Measurements from ENCODE around the gene ADGRG6. TPM values are rescaled to one million over a fixed set of nuclear protein-coding genes. Genes with fewer than 3 reads are reported as not detected.

The ADGRG6 gene
- total RNA-seq, 1 experiment from 2014 or later: 259 TPM

DNA sequence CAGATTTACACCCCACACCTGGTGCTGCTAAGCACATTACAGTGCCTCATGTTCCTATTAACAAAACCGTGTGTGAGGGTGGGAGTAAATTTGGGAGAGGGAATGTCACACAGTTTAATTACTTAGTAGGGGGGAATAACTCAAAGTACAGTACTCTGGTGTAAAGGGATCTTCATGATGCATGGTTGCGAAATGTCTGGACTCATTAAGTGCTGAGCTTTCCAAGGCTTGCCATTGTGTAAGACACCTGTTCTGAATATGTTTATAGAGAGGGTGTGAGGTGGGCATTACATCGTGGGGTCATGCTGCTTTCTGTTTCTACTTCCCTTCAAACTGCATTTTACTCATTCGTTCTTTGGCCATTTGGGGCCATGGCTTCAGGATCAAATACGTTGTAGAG is 181.2 kb downstream of the ADGRG6 start:
- Histone ChIP-seq H3K36me3 (ENCODE audit: control insufficient read depth, insufficient read depth, low read length) (no peaks in the 10 kb centered on the region), H3K4me3 (ENCODE audit: low read depth in 2 of 2, low read length in 2 of 2) (no peak overlapping the region), H3K27ac (ENCODE audit: low read length) (no peak overlapping the region), H3K27me3 (ENCODE audit: control insufficient read depth, insufficient read depth, low read length) (peaks cover 3% of the 10 kb centered on the region; the same call in 1 of the 2 replicates), H3K9me3 (ENCODE audit: control insufficient read depth, insufficient read depth, low read depth, low read length) (no peaks in the 10 kb centered on the region), H3K4me1 (ENCODE audit: control insufficient read depth, insufficient read depth, low read length) (no peaks in the 10 kb centered on the region)
- in situ Hi-C loops (cut with HindIII; ENCODE audit: low pct_unique_long_range_greater_than_20kb, low sequenced_read_pairs) (no loop called here), intact Hi-C loops (cut with micrococcal nuclease; ENCODE audit: unreplicated experiment) (no loop called here)
- ChIA-PET CTCF (no interaction called here), POLR2A (no interaction called here)
- TF ChIP-seq, protein P1, sequence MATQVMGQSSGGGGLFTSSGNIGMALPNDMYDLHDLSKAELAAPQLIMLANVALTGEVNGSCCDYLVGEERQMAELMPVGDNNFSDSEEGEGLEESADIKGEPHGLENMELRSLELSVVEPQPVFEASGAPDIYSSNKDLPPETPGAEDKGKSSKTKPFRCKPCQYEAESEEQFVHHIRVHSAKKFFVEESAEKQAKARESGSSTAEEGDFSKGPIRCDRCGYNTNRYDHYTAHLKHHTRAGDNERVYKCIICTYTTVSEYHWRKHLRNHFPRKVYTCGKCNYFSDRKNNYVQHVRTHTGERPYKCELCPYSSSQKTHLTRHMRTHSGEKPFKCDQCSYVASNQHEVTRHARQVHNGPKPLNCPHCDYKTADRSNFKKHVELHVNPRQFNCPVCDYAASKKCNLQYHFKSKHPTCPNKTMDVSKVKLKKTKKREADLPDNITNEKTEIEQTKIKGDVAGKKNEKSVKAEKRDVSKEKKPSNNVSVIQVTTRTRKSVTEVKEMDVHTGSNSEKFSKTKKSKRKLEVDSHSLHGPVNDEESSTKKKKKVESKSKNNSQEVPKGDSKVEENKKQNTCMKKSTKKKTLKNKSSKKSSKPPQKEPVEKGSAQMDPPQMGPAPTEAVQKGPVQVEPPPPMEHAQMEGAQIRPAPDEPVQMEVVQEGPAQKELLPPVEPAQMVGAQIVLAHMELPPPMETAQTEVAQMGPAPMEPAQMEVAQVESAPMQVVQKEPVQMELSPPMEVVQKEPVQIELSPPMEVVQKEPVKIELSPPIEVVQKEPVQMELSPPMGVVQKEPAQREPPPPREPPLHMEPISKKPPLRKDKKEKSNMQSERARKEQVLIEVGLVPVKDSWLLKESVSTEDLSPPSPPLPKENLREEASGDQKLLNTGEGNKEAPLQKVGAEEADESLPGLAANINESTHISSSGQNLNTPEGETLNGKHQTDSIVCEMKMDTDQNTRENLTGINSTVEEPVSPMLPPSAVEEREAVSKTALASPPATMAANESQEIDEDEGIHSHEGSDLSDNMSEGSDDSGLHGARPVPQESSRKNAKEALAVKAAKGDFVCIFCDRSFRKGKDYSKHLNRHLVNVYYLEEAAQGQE (IDR thresholded peaks at IDR 0.05; ENCODE audit: insufficient read depth in 1 of 2, low read depth in 2 of 2, low read length in 1 of 2): no peak
- no peak for TF ChIP-seq POLR2AphosphoS5 (IDR thresholded peaks at IDR 0.05; ENCODE audit: low read depth, low read length)
- TF ChIP-seq TCF7L2 (IDR thresholded peaks at IDR 0.05; ENCODE audit: low read depth, low read length): no peak
- no peak for TF ChIP-seq SIN3A (IDR thresholded peaks at IDR 0.05; ENCODE audit: borderline replicate concordance, insufficient read depth, low read depth, low read length)
- TF ChIP-seq, protein P2, sequence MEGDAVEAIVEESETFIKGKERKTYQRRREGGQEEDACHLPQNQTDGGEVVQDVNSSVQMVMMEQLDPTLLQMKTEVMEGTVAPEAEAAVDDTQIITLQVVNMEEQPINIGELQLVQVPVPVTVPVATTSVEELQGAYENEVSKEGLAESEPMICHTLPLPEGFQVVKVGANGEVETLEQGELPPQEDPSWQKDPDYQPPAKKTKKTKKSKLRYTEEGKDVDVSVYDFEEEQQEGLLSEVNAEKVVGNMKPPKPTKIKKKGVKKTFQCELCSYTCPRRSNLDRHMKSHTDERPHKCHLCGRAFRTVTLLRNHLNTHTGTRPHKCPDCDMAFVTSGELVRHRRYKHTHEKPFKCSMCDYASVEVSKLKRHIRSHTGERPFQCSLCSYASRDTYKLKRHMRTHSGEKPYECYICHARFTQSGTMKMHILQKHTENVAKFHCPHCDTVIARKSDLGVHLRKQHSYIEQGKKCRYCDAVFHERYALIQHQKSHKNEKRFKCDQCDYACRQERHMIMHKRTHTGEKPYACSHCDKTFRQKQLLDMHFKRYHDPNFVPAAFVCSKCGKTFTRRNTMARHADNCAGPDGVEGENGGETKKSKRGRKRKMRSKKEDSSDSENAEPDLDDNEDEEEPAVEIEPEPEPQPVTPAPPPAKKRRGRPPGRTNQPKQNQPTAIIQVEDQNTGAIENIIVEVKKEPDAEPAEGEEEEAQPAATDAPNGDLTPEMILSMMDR (IDR thresholded peaks at IDR 0.05): no peak
- no peak for ATAC-seq
- no TSS peak for BruUV-seq (replicated peaks)
- no peak for DNase-seq (ENCODE audit: low read depth, low spot score)

DNA sequence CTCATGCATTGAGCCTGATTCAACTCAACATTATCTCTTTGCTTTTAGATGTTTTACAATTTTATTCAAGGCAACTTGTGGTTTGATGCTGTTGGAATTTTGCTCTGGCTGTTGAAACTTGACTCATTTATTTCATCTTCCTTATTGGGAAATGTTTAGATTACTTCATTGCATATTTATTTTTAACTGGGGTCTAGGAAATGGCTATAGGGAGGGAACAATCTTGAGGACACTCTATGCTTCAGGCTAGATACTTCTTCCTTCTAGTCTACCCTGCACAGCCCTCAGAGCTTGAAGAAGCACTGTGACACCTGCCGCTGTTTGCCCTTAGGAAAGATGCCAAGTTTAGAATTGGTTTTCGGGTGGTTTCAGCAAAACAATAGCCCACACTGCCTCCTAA is 183.4 kb downstream of the ADGRG6 start:
- no peak for TF ChIP-seq TCF7L2 (IDR thresholded peaks at IDR 0.05; ENCODE audit: low read depth, low read length)
- CTCF ChIA-PET: no interaction called here
- intact Hi-C loops (cut with micrococcal nuclease; ENCODE audit: unreplicated experiment): no loop called here
- Histone ChIP-seq H3K4me3 (ENCODE audit: low read depth in 2 of 2, low read length in 2 of 2) (no peak overlapping the region), H3K27me3 (ENCODE audit: control insufficient read depth, insufficient read depth, low read length) (peaks cover 8% of the 10 kb centered on the region), H3K9me3 (ENCODE audit: control insufficient read depth, insufficient read depth, low read depth, low read length) (no peaks in the 10 kb centered on the region), H3K36me3 (ENCODE audit: control insufficient read depth, insufficient read depth, low read length) (no peaks in the 10 kb centered on the region), H3K4me1 (ENCODE audit: control insufficient read depth, insufficient read depth, low read length) (no peaks in the 10 kb centered on the region), H3K27ac (ENCODE audit: low read length) (no peak overlapping the region)
- no peak for ATAC-seq
- in situ Hi-C loops (cut with HindIII; ENCODE audit: low pct_unique_long_range_greater_than_20kb, low sequenced_read_pairs): no loop called here
- no TSS peak for BruUV-seq (replicated peaks)
- DNase-seq (ENCODE audit: low read depth, low spot score): no peak
- POLR2A ChIA-PET: no interaction called here

DNA sequence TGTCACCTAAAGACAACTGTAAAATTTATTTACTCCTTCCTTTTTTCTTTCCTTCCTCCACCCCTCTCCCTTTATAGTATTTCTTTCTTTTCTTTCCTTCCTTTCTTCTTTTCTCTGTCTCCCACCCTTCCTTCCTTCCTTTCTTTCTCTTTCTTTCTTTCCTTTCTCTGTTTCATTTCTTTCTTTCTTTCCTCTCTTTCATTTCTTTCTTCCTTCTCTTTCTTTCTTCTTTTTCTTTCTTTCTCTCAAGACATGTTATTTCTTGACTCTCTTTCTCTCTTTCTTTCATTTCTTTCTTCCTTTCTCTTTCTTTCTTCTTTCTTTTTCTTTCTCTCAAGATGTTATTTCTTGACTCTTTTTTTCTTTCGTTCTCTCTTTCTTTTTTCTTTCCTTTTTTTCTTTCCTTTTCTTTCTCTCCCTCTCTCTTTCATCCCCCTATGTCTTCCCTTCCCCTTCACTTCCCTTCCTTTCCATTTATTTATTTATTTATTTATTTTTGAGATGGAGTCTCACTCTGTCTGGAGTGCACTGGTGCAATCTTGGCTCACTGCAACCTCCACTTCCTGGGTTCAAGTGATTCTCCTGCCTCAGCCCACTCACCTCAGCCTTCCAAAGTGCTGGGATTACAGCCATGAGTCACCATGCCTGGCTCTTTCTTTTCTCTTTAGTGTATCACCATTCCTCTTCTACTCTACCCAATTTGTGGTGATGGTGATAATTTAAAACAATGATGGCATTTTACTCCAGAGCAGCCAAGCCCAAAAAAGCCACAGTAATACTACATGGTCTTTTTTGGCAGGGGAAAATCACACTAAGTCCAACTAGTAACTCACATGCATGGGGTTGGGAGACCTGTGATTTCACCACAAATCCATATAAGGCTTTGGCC is 188.2 kb downstream of the ADGRG6 start:
- no peaks in the 10 kb centered on the region for H3K36me3 ChIP-seq (ENCODE audit: control insufficient read depth, insufficient read depth, low read length)
- ChIA-PET POLR2A (no interaction called here), CTCF (interaction anchor here (0.7 kb wide), 1 partner anchor 15 kb away, joined by 5 read pairs; no protein-coding TSS in a partner anchor)
- intact Hi-C loops (cut with micrococcal nuclease; ENCODE audit: unreplicated experiment) (no loop called here), in situ Hi-C loops (cut with HindIII; ENCODE audit: low pct_unique_long_range_greater_than_20kb, low sequenced_read_pairs) (no loop called here)
- H3K4me3 ChIP-seq (ENCODE audit: low read depth in 2 of 2, low read length in 2 of 2): no peak overlapping the region
- ATAC-seq (no peak), DNase-seq (ENCODE audit: low read depth, low spot score) (no peak)
- H3K4me1 ChIP-seq (ENCODE audit: control insufficient read depth, insufficient read depth, low read length): no peaks in the 10 kb centered on the region
- H3K27me3 ChIP-seq (ENCODE audit: control insufficient read depth, insufficient read depth, low read length): peaks cover 10% of the 10 kb centered on the region
- TF ChIP-seq TCF7L2 (IDR thresholded peaks at IDR 0.05; ENCODE audit: low read depth, low read length) (no peak), POLR2AphosphoS5 (IDR thresholded peaks at IDR 0.05; ENCODE audit: low read depth, low read length) (no peak), SIN3A (IDR thresholded peaks at IDR 0.05; ENCODE audit: borderline replicate concordance, insufficient read depth, low read depth, low read length) (no peak)
- TF ChIP-seq, protein P1 (IDR thresholded peaks at IDR 0.05; ENCODE audit: insufficient read depth in 1 of 2, low read depth in 2 of 2, low read length in 1 of 2): no peak
- TF ChIP-seq, protein P2 (IDR thresholded peaks at IDR 0.05): no peak
- H3K27ac ChIP-seq (ENCODE audit: low read length): no peak overlapping the region
- no peaks in the 10 kb centered on the region for H3K9me3 ChIP-seq (ENCODE audit: control insufficient read depth, insufficient read depth, low read depth, low read length)
- BruUV-seq (replicated peaks): no TSS peak
